ENCODE measurements around the gene SEL1L3. TPM values are rescaled to one million over a fixed set of nuclear protein-coding genes. Genes with fewer than 3 reads are reported as not detected.
A peak's percentile ranks its signal among the peaks of the same experiment; 100 is the strongest.

The SEL1L3 gene
- total RNA-seq, 1 donor from 2014 or later: 62.7 TPM

GRCh38 chr4:25826074-25826752 is 36.6 kb downstream of the SEL1L3 start:
- no peak overlapping the region for H3K4me3 Mint-ChIP-seq (ENCODE audit: low read depth)
- peaks cover 20% of the 10 kb centered on the region for H3K36me3 Mint-ChIP-seq (ENCODE audit: insufficient read depth)
- no peaks in the 10 kb centered on the region for H3K4me1 Mint-ChIP-seq (ENCODE audit: low read depth)
- H3K9me3 Mint-ChIP-seq (ENCODE audit: low read depth): no peaks in the 10 kb centered on the region
- no peak for DNase-seq (ENCODE audit: low spot score, unreplicated experiment)
- TF ChIP-seq, protein P1, sequence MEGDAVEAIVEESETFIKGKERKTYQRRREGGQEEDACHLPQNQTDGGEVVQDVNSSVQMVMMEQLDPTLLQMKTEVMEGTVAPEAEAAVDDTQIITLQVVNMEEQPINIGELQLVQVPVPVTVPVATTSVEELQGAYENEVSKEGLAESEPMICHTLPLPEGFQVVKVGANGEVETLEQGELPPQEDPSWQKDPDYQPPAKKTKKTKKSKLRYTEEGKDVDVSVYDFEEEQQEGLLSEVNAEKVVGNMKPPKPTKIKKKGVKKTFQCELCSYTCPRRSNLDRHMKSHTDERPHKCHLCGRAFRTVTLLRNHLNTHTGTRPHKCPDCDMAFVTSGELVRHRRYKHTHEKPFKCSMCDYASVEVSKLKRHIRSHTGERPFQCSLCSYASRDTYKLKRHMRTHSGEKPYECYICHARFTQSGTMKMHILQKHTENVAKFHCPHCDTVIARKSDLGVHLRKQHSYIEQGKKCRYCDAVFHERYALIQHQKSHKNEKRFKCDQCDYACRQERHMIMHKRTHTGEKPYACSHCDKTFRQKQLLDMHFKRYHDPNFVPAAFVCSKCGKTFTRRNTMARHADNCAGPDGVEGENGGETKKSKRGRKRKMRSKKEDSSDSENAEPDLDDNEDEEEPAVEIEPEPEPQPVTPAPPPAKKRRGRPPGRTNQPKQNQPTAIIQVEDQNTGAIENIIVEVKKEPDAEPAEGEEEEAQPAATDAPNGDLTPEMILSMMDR (IDR thresholded peaks at IDR 0.05; ENCODE audit: unreplicated experiment): no peak
- peak overlapping the region; percentile 18 for H3K27ac Mint-ChIP-seq
- H3K27me3 Mint-ChIP-seq: no peaks in the 10 kb centered on the region

DNA sequence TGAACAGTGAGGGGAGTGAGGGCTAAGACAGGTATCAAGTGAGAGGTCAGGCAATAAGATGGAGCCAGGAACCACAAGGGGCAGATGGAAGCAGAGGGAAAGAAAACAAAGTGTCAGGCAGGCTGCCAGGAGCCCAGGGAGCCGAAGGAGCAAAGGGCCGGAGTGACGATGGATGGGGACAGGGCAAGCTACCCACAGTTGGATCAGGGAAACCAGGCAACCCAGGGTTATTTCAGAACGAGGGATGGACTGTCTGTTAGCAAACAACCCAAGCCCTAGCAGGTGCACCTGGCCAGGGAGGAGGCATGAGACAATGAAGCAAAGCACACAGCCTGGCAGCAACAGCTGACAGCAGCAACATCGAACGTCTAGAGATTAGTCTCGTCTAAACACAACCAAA is 39.2 kb downstream of the SEL1L3 start:
- H3K4me3 Mint-ChIP-seq (ENCODE audit: low read depth): no peak overlapping the region
- no peaks in the 10 kb centered on the region for H3K27me3 Mint-ChIP-seq
- peaks cover 13% of the 10 kb centered on the region for H3K36me3 Mint-ChIP-seq (ENCODE audit: insufficient read depth)
- no peaks in the 10 kb centered on the region for H3K9me3 Mint-ChIP-seq (ENCODE audit: low read depth)
- DNase-seq (ENCODE audit: low spot score, unreplicated experiment): no peak
- TF ChIP-seq, protein P1 (IDR thresholded peaks at IDR 0.05; ENCODE audit: unreplicated experiment): no peak
- H3K27ac Mint-ChIP-seq: no peak overlapping the region
- H3K4me1 Mint-ChIP-seq (ENCODE audit: low read depth): no peaks in the 10 kb centered on the region

DNA sequence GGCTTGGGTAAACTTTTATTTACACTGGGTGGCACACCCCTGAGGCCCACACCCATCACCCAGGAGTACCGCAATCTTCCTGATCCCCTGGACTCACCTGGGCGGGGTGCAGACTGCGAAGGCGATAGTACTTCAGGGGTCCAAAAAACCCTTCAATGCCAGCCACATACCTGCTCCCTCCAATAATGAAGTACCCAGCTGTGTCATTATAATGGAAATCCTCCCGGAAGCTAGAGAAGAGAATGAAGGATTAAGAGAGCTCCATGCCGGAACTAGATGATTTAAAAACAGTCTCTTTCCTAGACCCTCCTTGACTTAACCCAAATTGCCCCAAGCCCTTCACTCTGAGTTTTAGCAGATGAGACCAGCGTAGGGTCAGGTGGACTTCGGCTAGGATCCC is 40.9 kb downstream of the SEL1L3 start:
- peaks cover 16% of the 10 kb centered on the region for H3K36me3 Mint-ChIP-seq (ENCODE audit: insufficient read depth)
- no peaks in the 10 kb centered on the region for H3K27me3 Mint-ChIP-seq
- no peak for DNase-seq (ENCODE audit: low spot score, unreplicated experiment)
- TF ChIP-seq, protein P1 (IDR thresholded peaks at IDR 0.05; ENCODE audit: unreplicated experiment): no peak
- no peaks in the 10 kb centered on the region for H3K9me3 Mint-ChIP-seq (ENCODE audit: low read depth)
- H3K27ac Mint-ChIP-seq: no peak overlapping the region
- no peak overlapping the region for H3K4me3 Mint-ChIP-seq (ENCODE audit: low read depth)
- no peaks in the 10 kb centered on the region for H3K4me1 Mint-ChIP-seq (ENCODE audit: low read depth)

- Mint-ChIP-seq H3K27ac (no peak overlapping the region), H3K36me3 (ENCODE audit: insufficient read depth) (peaks cover 22% of the 10 kb centered on the region), H3K4me3 (ENCODE audit: low read depth) (no peak overlapping the region), H3K4me1 (ENCODE audit: low read depth) (no peaks in the 10 kb centered on the region), H3K27me3 (no peaks in the 10 kb centered on the region), H3K9me3 (ENCODE audit: low read depth) (no peaks in the 10 kb centered on the region)
- DNase-seq (ENCODE audit: low spot score, unreplicated experiment): no peak
- TF ChIP-seq, protein P1 (IDR thresholded peaks at IDR 0.05; ENCODE audit: unreplicated experiment): no peak
Observed at GRCh38 chr4:25821267-25821666, 41.5 kb downstream of the SEL1L3 start.

- TF ChIP-seq, protein P1 (IDR thresholded peaks at IDR 0.05; ENCODE audit: unreplicated experiment): no peak
- Mint-ChIP-seq H3K4me3 (ENCODE audit: low read depth) (no peak overlapping the region), H3K36me3 (ENCODE audit: insufficient read depth) (peaks cover 29% of the 10 kb centered on the region), H3K4me1 (ENCODE audit: low read depth) (peaks cover 8% of the 10 kb centered on the region), H3K9me3 (ENCODE audit: low read depth) (no peaks in the 10 kb centered on the region), H3K27me3 (no peaks in the 10 kb centered on the region), H3K27ac (no peak overlapping the region)
- no peak for DNase-seq (ENCODE audit: low spot score, unreplicated experiment)
Observed at GRCh38 chr4:25818876-25819275, 43.9 kb downstream of the SEL1L3 start.
